Upper lobe of left lung (tissue), 4 donors: ENCODE measurements around the gene OCSTAMP.

Experiments
- CTCF ChIP-seq, 6 experiments: fragments of 450-650 bp in 4 of 6; fragments of 200-600 bp in 2 of 6; sonication (generic) in 2 of 6; IDR thresholded peaks; one replicate each; pipeline ENCODE4 v1.5.1; 2016 to 2019; ENCODE audit warnings: antibody characterized with exemption in 6 of 6
- POLR2A ChIP-seq, 4 donors: fragments of 450-650 bp; IDR thresholded peaks; one replicate each; pipeline ENCODE4 v1.5.1; 2016 to 2017; ENCODE audit warnings: antibody characterized with exemption in 4 of 4, mild to moderate bottlenecking in 2 of 4

- TF ChIP-seq CTCF (IDR thresholded peaks at IDR 0.05) (no peak), POLR2A (IDR thresholded peaks at IDR 0.05) (no peak)
Measured at GRCh38 chr20:46559685-46560440, 9.4 kb upstream of the OCSTAMP start.
